Non-pigmented ciliary epithelial cell (primary cell): ENCODE results near the gene CTNNA2.
"Not testable (repeated sequence)": the region's sequence is repeated elsewhere in the genome, so short reads cannot be mapped to it uniquely, and the experiment has no call there.

Experiments
- DNase-seq: peaks from one replicate; pipeline ENCODE4 v3.0.0-alpha.2; 2010; ENCODE audit warnings: low read depth

CTNNA2 gene

DNA sequence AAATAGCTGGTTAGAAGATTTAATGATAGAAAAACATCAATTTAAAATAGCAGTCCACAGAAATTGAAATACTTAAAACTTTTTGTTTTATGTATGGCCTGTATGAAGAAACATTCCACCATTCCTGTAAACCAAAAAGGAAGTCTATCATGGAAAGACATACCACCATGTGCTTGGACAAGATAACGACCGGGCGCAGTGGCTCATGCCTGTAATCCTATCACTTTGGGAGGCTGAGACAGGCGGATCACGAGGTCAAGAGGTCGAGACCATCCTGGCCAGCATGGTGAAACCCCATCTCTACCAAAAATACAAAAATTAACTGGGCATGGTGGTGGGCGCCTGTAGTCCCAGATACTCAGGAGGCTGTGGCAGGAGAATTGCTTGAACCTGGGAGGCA, 519.8 kb downstream of the CTNNA2 start:
- not testable (repeated sequence) for DNase-seq

DNA sequence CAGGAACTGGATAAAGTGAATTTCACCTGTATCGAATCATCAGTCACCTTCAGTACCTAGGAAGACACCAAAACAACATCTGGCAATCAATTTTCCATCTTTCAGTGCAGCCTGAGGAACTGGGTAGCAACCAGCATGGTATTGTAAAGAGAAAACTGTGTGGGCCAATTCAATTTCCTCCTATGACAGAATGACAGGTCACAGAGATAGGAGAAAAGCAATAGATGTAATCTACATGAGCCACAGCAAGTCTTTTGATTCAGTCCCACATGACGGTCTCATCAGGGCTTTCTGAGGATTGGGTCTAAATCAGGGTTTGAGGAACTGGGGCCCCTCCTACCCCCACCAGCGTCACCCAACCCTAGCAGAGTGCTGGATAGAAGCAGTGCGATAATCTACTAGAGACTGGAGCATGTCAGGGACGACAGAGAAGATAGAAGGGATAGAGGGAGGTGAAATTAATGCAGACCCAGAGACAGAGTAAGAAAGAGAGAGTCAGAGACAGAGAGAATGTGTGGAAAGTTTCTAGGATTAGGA, 523.0 kb downstream of the CTNNA2 start:
- DNase-seq: no peak

DNA sequence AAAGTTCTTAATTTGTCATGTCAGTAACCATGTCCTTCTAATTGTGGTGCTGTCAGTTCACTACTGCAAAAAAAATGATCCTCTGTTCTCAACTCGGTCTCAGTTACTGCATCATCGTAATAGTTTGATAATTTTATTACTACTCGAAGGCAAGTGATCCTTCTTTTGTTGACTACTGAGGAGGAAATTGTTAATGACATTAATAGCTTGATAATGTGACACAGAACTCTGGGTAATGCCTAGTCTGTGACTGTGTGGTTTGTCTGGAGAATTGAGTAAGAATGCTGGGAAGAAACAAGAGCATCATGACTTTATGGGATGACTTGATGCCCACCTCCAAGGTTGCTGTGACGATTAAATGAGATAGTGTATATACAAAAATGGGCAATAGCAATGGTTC, 524.5 kb downstream of the CTNNA2 start:
- no peak for DNase-seq

GRCh38 chr2:80040226-80040625, 527.4 kb downstream of the CTNNA2 start:
- DNase-seq: no peak

DNA sequence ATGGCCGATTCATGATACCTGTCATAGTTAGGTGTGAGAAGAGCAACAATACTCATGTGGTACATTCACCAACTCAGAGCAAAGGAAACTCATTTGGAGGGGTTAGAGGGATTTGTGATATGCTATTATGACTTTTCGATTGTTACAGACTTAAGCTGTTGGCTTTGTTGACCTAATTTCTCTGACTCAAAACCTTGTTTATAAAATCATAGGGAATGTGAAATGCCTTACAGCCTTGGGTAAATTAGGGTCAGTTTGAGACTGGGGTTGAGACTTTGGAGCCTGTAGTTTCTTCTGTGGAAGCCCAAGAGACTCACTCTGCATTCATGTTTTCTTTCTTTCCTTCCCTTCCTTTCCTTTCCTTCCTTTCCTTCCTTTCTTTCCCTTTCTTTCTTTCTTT, 529.8 kb downstream of the CTNNA2 start:
- DNase-seq: no peak

GRCh38 chr2:80048296-80048695, 535.4 kb downstream of the CTNNA2 start:
- no peak for DNase-seq

GRCh38 chr2:80050246-80050645, 537.4 kb downstream of the CTNNA2 start:
- DNase-seq: no peak

DNA sequence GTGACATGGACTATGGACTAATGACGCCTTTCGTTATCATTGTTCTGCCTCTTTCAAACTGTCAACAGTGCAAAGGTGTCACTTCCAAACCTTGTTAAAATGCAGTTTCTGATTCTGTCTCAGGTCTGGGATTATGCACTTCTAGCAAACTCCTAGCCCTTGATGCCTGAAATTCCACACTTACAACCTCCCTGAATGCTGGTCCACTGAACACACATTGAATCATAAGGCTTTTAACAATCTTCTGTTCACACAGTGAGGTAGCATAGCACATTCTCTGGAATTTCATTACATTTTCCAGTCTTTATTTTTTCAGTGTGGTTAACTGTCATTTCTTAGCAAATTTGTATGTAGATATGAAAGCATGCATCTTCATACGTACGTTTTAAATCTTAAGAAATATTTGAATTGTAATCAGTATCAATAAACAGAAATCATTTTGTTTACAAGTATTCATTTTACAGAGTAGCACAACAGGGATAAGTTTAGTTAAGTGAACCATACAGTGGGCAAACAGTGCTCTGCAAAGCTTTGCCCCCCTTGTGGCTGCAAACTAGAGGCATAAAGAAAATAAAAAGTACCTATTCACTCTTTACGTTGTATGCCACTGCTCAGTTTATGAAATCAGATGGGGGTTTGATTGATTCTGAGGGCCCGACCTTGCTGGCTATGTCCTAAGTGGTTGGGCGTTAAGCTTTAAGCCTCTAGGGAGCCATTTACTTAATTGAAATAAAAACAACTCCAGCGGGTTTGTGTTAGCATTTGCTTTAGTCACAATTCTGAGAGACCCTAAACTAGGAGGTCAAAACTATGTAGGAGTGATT, 540.9 kb downstream of the CTNNA2 start:
- no peak for DNase-seq

GRCh38 chr2:80054346-80054675, 541.5 kb downstream of the CTNNA2 start:
- DNase-seq: no peak

DNA sequence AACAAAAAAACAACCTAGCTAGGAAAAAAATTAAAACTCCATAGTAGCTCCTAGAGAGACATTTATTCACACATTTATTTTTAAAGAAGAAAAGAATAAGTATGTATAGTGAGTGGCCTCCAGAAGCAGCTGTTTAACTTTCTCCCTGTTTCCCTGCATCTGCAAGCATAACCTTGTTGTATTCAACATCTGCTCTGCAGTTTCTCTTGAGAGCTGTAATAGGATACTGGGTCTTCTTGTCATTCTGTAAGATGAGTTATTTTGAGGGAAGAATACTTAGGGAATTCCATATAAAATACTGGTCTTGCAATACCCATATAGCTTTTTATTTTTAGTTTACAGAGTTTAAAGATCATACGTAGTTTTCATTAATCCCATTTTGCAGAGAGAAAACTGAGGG, 545.1 kb downstream of the CTNNA2 start:
- DNase-seq: no peak

- DNase-seq: no peak
Measured at GRCh38 chr2:80058562-80058961, 545.7 kb downstream of the CTNNA2 start.

DNA sequence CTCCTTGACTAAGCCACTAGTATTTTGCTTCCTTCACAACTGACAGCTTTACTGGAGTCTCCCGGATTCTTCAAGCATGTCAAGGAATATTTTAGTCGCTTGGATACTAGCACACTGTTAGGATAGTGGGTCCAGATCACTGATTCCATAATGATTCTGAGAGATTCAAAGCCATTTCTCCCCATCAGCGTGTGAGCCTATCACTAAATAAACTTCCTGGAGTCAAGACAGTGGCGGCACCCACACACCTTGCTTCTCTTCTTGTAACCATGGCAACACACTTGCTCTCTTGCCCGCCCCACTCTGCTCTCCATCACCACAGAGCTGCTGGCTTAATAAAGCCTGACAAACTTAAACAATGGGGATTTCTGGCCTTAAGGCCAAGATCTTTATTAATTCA, 546.6 kb downstream of the CTNNA2 start:
- no peak for DNase-seq

- no peak for DNase-seq
Measured at GRCh38 chr2:80061881-80062280, 549.0 kb downstream of the CTNNA2 start.

GRCh38 chr2:80062298-80062697, 549.4 kb downstream of the CTNNA2 start:
- no peak for DNase-seq

GRCh38 chr2:80068038-80068731, 555.3 kb downstream of the CTNNA2 start:
- DNase-seq: no peak

GRCh38 chr2:80070587-80070986, 557.7 kb downstream of the CTNNA2 start:
- no peak for DNase-seq

DNA sequence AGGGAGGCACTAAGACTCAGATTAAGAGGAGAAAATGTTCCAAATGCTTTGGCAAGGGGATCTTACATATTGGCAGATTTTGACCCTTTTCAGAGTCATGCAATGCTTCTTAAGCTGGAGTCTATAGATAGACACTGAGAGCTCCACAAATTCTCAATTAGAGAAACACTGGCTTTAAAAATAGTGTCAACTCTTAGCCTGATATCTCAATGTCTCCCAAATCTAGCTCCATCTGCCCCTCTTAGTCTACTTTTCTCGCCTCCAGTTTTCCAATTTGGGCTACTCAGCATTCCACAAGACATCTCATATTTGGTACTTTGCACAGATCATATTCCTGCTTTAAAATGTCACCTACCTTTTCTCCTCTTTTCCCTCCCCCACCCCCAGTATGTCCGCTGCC, 559.1 kb downstream of the CTNNA2 start:
- DNase-seq: no peak

DNA sequence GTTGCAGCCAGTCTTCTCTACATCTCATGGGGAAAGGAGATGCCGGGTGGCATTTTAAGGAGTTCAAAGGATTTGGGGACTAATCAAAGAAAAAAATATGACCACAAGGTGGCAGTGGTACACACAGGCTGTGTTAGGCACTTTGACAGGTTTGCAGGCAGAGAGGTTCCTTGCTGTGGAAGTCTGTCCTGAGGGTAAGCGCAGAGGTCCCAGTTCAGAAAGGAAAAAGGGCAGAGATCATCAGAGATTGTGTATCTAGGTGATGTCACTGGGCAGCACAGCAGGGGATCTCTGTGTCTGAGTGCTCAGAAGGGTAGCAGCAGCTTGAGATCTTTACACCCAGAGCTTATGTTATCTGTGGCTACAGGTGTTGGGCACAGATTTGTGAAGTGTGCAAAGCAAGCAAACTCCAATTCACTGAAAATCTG, 560.3 kb downstream of the CTNNA2 start:
- no peak for DNase-seq

GRCh38 chr2:80074321-80075070, 561.6 kb downstream of the CTNNA2 start:
- no peak for DNase-seq

DNA sequence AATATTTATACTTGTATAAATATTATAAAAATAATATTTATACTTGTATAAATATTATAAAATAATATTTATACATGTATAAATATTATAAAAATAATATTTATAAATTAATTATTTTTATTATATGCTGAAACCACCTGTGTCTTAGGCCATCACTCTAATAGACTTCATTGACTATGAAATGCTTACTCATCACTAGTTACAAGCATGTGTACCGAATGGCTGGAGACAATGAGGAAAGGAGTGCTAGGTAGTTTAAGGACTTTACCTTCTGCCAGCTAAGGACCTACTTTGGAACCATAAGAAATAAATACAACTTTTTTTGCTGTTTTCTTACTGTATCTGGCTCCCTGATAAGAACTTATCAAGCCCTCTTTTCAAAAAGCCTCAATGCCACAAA, 562.9 kb downstream of the CTNNA2 start:
- no peak for DNase-seq

DNA sequence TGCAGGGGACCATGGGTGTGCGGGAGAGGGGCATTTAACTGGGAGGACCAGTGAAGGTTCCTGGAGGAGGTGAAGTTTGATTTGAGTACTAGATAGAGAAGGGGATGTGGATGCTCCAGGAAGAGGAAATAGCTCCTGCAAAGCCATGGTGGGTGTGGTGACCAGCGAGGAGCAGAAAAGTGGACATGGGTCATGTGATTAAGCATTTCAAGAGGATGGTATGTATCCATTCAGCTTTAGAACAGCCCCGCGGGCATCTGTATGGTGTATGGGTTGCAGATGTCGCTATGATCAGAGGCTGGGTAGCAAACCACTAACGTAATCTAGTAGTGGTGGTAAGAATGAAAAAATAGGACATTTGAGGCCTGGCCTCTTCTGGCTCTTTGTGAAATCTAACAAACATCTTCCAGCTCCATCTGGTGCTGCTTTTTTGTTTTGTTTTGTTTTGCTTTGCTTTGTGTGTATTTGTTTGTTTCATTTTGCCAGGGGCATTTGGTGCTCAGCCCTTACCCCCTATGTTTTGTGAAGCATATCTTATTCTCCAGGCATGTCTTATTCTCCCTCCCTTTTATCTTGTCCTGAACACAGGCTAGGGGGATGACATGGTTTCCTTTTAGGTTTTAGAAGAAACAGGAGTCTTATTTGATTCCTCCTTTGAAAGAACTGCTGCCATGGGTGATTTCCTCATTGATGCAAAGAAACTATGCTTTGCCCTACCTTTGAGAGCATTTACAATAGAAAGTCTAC, 565.6 kb downstream of the CTNNA2 start:
- DNase-seq: no peak

GRCh38 chr2:80080957-80081356, 568.1 kb downstream of the CTNNA2 start:
- DNase-seq: no peak
